Measurements from ENCODE around the gene IGFBP4.
"Not testable (repeated sequence)": the region's sequence is repeated elsewhere in the genome, so short reads cannot be mapped to it uniquely, and the experiment has no call there.

IGFBP4 gene

DNA sequence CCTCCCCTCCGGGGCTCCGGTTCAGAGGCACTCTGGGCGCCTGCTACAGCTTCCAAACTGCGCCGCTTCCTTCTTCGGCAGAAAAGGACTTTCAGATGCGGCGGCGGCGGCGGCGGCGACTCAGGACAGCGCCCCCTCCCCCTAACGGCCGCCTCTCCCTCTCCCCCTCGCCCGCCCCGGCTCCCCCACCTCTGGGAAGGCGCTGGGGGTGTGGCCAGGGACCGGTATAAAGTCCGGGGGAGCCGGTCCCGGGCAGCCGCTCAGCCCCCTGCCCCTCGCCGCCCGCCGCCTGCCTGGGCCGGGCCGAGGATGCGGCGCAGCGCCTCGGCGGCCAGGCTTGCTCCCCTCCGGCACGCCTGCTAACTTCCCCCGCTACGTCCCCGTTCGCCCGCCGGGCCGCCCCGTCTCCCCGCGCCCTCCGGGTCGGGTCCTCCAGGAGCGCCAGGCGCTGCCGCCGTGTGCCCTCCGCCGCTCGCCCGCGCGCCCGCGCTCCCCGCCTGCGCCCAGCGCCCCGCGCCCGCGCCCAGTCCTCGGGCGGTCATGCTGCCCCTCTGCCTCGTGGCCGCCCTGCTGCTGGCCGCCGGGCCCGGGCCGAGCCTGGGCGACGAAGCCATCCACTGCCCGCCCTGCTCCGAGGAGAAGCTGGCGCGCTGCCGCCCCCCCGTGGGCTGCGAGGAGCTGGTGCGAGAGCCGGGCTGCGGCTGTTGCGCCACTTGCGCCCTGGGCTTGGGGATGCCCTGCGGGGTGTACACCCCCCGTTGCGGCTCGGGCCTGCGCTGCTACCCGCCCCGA lies at the start of gene IGFBP4:
IGFBP4 (plus strand) TSS at position 255 of the 792 bp plus-strand sequence; CDS start at position 541, 286 bp downstream.
- DNase-seq (ENCODE audit: low read depth in 2 of 2) = peak in 1 of 2 donors; percentile 45

DNA sequence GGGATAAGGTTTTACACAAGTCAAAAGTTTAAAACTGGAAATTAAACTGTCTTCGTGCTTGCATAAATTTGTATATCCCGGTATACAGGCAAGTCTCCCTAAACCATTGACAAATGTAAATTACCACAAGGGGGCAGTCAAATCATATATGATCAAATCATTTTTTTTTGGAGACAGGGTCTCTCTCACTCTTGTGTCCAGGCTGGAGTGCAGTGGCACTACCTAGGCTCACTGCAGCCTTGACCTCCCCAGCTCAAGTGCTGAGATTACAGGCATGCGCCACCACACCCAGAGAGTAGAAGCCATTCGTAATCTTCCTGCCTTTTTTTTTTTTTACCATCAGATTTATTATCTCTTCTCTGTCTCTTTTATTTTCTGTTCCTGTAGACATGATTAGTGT lies 44.1 kb upstream of the IGFBP4 start:
- no peak for DNase-seq (ENCODE audit: low read depth in 2 of 2)

GRCh38 chr17:40402668-40403067 lies 40.6 kb upstream of the IGFBP4 start:
- DNase-seq (ENCODE audit: low read depth in 2 of 2) = no peak

DNA sequence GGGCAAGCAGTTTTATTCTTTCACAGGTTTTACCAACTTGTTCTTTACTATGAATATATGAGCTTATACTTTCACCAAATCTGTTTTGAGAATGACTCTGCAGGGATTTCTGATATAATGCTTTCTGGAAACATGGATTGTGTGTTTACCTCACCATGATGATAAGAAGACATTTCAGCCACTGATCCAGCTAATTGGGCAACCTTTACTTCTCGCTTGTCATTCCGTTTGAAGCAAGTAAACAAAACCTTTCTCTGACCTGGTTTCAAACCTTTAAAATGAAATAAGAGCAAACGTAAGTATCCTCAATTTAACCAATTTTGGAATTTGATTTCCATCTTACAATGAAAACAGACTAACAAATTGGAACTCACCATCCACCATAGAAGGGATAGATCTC lies 39.2 kb upstream of the IGFBP4 start:
- no peak for DNase-seq (ENCODE audit: low read depth in 2 of 2)

DNA sequence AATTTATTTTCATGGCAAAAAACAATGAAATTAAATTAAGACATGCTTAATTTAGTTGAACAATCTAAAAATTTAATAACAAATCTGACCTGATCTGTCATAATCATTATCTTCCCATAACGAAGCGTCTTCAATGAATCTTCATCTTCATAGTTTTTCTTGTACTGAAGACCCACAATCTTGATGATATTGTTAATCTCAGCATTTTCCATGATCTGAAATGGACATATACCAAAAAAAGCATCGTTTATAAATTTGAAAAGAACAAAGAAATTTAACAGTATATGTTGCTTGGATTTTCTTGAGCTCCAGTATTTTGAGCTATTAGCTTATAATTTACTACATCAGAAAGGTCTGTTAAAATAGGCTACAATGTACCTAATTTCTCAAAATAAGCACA lies 35.8 kb upstream of the IGFBP4 start:
- DNase-seq (ENCODE audit: low read depth in 2 of 2) = no peak

DNA sequence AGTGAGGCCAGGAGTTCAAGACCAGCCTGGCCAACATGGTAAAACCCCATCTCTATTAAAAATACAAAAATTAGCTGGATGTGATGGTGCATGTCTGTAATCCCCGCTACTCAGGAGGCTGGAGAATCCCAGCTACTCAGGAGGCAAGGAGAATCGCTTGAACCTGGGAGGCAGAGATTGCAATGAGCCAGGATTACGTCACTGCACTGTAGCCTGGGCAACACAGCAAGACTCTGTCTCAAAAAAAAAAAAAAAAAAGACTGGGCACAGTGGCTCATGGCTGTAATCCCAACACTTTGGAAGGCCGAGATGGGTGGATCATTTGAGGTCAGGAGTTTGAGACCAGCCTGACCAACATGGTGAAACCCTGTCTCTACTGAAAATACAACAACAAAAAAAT lies 33.7 kb upstream of the IGFBP4 start:
- not testable (repeated sequence) for DNase-seq (ENCODE audit: low read depth in 2 of 2)

DNA sequence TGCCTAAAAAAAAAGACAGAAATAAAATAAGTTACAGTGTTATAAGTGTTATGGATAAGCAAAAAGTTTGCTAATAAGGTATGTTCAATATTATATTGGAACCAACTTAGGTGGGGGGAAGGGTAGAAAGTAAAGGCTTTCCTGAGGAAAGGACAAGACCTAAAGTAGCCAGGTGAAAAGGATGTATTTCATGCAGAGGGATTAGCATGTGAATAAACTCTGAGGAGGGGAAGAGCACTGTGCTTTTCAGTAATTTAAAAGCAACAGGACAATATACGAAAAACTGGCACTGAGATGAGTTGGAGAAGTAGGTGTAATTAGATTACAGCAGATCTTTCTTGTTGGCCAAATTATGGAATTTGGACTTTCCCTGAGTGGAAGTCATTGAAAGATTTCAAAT lies 33.2 kb upstream of the IGFBP4 start:
- DNase-seq (ENCODE audit: low read depth in 2 of 2) = no peak

- no peak for DNase-seq (ENCODE audit: low read depth in 2 of 2)
These were observed 31.4 kb upstream of the IGFBP4 start for GRCh38 chr17:40411821-40412220.

DNA sequence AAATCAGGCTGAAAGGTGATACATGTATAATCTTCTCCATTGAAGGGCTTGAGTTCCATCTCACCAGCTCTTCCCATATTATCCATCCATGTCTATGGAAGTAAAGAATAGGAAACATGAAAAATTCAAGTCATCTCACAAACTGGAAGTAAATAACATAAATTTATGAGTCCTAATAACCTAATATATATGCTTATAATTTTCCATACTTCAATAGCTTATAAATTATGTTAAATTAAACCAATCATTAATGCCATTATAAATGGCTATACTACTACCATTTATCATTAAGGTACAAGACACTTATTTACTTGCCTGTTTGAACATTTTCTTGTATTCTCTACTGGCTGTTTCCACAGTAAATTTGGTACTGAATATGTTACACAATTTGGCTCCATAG lies 30.4 kb upstream of the IGFBP4 start:
- DNase-seq (ENCODE audit: low read depth in 2 of 2) = no peak

DNA sequence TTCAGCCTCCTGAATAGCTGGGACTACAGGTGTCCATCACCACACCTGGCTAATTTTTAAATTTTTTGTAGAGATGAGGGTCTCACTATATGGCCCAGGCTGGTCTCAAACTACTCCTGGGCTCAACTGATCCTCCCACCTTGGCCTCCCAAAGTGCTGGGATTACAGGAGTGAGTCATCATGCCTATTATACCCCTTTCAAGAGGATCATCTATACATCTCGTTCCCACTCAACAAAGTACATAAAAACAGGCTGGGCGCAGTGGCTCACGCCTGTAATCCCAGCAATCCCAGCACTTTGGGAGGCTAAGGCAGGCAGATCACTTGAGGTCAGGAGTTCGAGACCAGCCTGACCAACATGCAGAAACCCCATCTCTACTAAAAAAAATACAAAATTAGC lies 28.9 kb upstream of the IGFBP4 start:
- not testable (repeated sequence) for DNase-seq (ENCODE audit: low read depth in 2 of 2)

DNA sequence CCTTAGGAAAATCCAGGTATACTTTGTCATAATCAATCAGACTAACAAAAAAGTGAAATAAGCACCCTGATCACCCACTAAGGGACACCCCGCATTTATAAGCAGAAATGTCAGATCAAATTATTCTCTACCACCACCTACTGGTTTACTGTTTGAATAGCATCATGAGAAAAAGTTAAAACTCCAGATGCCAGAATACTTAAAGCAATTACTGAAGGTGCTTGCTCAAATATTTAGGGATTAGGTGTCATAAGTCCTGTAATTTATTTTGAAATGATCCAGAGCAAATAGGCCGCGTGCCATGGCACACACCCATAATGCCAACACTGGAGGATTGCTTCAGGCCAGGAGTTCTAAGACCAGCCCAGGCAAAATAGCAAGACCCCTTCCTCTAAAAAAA lies 27.9 kb upstream of the IGFBP4 start:
- no peak for DNase-seq (ENCODE audit: low read depth in 2 of 2)

DNA sequence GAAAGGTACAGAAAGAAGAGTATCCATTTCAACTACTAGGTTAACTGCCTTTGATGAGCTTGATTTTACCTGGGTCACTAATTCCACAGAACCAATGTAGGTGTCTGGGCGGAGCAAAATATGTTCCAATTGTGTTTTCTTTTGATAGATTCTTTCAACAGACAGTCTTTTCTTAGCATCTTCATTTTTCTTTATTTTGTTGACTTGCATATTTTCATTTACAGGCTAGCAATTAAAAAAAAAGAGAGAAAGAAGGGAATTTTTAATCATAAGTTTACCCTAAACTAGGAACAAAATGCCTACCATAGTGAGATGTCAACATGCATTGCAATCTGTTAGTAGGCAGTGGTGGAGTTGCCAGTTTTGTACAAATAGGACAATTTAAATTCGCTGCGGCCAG lies 26.6 kb upstream of the IGFBP4 start:
- no peak for DNase-seq (ENCODE audit: low read depth in 2 of 2)

GRCh38 chr17:40417258-40417608 lies 26.0 kb upstream of the IGFBP4 start:
- no peak for DNase-seq (ENCODE audit: low read depth in 2 of 2)

DNA sequence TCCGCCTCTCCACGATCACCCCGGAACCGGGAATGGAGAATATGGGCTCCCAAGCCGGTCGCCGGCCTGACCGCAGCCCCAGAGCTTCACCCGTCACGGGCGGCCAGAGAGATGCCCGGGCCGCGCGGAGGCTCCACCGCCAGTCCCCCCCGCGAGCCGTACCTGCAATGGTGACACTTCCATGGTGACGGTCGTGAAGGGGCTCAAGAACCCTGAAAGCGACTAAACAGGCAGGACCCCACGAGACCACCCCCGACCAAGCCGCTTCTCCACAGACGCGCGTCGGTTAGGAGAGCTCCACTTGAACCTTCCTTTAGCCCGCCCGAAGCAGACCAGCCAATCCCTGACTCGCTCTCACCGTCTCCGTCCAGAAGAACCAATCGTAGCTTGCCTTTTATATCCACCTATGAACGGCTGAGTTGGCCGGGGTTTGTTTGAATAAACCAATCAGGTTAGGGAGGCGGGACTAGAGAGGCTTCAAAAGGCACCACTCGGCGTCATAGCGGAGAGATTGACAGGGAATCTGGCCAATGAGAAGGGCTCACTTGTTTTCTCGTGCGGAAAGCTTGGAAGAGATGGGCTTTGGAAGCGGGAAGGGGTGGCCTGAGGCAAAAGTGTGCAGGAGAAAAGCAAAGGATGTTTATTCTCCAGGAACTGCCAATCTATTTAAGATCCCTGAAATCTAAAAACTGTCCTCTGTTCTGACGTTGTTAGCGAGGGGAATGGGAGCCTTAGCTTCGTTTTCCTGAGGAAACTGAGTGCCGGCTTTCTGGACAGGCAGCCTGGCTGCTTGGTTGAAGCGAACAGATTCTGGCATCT lies 25.4 kb upstream of the IGFBP4 start, which contains the start of gene TOP2A:
TOP2A (minus strand) TSS at position 288 of the 819 bp plus-strand sequence; CDS start at position 183, 105 bp downstream.
- DNase-seq (ENCODE audit: low read depth in 2 of 2) = peak; percentile 80 to 92

DNA sequence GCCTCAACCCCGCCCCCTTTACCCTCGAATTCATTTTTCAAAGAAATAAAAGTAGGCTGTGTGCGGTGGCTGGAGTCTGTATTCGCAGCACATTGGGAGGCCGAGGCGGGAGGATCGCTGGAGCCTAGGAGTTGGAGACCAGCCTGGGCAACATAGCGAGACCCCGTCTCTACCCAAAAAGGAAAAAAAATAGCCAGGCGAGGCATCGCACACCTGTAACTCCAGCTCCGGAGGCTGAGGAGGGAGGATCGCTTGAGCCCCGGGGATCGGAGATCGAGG lies 24.9 kb upstream of the IGFBP4 start:
- no peak for DNase-seq (ENCODE audit: low read depth in 2 of 2)

DNA sequence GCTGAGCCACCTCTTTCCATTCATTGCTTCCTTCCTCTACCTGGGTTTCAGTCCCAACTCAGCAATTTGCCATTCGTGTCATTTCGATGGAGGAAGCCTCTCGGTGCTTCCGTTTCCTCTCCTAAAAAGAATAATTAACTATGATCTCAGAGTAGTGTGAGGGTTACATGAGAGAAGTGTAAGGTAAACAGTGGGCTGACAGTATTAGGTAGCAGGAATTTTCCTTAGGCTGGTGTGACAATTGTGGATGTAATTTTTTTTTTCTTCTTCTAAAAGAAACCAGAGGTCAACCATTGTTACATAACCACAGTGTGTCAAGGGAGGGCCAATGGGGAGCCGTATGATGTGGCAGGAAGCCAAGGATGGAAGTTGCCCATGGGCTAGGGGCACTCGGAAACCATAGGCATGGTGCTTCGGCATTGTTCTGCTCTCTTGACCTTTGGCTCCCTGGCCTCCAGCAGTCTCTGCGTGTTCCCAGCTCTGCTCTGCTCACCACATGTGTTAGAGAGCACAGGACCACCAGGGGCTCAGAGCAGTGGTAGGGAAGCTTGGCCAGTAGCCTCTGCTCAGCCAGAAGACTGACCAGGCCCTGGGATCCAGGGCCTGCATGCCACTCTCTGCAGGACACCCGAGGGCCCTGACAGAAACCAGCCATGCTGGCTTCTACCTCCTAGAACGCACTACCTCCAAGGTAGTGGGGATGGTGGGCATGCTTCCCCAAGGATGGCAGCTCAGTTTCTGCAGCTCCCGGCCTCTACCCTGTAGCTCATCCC lies 23.5 kb upstream of the IGFBP4 start:
- DNase-seq (ENCODE audit: low read depth in 2 of 2) = no peak

- no peak for DNase-seq (ENCODE audit: low read depth in 2 of 2)
These were observed 20.1 kb upstream of the IGFBP4 start for GRCh38 chr17:40422990-40423633.

DNA sequence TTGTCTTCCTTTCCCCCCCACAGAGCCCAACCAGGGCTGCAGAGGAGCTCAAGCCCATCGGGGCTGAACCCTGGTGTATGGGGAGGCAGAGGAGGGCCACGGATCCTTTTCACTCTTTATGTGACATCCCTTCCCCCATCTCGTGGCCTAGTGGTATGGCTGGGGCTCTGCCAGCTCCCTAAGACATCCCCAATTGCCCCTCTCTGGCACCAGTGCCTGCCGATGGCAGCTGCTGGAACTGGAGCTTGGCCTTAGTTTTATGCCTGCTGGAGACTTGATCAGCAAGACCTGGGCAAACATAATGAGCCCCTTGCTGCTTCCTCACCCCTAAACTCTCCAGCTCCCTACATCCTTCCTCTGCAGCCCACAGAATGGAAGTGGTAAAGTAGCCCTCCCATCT lies 17.5 kb upstream of the IGFBP4 start:
- no peak for DNase-seq (ENCODE audit: low read depth in 2 of 2)

- no peak for DNase-seq (ENCODE audit: low read depth in 2 of 2)
These were observed 16.2 kb upstream of the IGFBP4 start for GRCh38 chr17:40427002-40427491.

GRCh38 chr17:40430272-40431230 lies 12.7 kb upstream of the IGFBP4 start:
- DNase-seq (ENCODE audit: low read depth in 2 of 2) = no peak

- no peak for DNase-seq (ENCODE audit: low read depth in 2 of 2)
These were observed 12.0 kb upstream of the IGFBP4 start for GRCh38 chr17:40431231-40431602.
